GM19455 (cell line): ENCODE results near the gene MOV10.
A peak's percentile ranks its signal among the peaks of the same experiment; 100 is the strongest.
"Not testable (repeated sequence)": the region's sequence is repeated elsewhere in the genome, so short reads cannot be mapped to it uniquely, and the experiment has no call there.

Experiments
- ATAC-seq: cut with Tn5 transposase; IDR thresholded peaks from one replicate; pipeline ENCODE4 v1.9.1; 2021; ENCODE audit not compliant: unreplicated experiment

The MOV10 gene

GRCh38 chr1:112711670-112712069 is 37.2 kb downstream of the MOV10 start:
- no peak for ATAC-seq

DNA sequence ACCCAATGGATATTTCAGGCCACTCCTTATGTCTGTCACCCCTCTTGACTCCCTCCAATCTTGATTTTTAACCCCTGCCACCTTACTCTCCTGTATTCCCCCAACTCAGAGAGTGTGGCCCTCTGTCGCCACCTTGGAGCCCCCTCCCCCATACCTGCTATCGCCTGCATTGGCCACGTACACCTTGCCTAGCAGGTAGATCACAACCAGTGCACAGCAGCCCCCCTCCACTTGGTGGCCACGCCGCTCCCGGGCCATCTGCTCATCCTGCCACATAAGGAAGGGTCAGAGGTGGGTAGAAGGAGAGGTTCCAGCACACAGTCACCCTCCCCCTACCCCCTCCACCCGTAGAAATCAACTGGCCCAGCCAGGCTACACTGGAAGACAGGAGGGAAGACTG is 37.7 kb downstream of the MOV10 start:
- ATAC-seq: no peak

DNA sequence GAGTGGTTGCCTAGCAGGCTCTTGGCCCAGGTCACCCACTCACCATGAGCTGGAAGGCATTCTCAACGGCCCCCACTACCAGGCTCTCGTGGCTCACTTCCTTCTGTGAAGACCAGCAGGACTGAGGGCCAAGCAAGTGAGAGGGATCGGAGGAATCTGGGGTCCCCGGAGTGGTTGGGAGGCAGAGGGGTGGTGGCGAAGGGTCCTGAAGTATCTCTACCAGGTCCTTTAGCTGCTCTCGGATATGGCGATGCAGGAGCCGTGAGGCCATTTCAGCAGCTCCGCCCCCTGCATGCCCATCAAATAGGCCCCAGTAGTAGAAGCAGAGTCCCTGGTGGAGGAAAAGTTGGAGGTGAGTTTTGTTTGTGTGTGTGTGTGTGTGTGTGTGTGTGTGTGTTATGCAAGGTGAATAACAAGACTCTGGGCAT is 38.3 kb downstream of the MOV10 start:
- ATAC-seq: no peak

DNA sequence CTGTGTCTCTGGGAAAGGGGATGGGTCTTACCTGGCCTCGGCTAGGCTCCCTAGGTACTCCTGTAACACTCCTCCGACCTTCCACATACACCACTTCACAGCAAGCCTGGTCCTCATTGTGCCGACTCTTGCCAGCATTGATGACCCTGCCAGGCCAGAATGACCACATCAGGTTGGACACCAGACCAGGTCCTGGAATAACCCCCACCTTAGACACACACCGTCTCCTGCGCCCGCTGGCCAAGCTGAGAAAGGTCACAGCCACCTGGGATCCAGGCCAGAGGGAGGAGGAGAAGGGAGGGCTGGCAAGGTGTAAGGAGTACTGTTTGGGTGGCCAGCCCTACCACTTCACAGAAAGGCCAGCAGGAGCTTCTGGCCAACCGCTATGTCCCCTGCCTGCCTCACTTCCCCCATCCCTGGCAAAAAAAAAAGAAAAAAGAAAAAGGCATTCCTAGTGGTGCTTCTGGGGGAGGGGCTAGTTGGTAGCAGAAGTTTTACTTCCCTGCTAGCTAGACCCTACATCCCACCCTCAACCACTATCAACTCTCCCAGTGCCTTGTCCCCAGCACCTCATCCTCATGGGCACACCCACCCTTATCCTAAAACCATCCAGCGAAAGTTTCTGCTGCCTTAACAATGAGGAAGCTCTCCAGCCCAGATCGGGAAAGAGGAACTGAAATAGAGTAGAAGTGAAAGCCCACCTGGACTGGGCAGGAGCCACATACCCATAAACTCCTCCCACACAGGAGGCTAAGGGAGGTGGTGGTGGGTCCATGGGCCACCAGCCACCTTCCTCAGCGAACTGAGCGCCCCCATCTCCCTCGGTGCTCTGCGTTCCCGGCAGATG is 39.2 kb downstream of the MOV10 start:
- ATAC-seq: no peak

- peak; percentile 9 for ATAC-seq
Measured at GRCh38 chr1:112714313-112715263, 40.1 kb downstream of the MOV10 start.

GRCh38 chr1:112715264-112716053 is 41.0 kb downstream of the MOV10 start, which contains the start of gene PPM1J:
Gene PPM1J (minus strand): TSS chr1:112715332. CDS start chr1:112715301, 31 bp downstream.
- peak; percentile 83 for ATAC-seq

GRCh38 chr1:112716133-112716720 is 41.8 kb downstream of the MOV10 start:
- no peak for ATAC-seq

- ATAC-seq: no peak
Measured at GRCh38 chr1:112717263-112717873, 42.9 kb downstream of the MOV10 start.

GRCh38 chr1:112718691-112719418 is 44.4 kb downstream of the MOV10 start:
- ATAC-seq: no peak

DNA sequence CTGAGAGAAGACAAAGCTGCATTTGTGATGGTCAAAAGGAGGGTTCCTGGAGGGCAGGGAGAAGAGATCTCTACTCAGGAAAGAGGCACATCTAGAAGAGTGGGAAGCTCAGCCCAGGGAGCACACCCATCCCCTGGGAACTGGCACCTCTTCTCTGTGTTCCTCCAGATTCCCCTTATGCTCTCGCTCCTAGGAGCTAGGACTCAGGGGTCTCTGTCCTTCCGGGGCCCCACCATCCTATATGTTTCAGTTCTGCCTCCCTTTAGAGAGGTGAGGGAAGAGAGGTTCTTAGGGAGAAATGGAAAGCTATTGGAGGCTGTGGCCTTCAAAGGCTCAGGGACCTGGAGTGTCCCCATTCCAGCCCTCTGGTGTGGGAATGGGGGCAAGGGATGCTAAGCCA is 45.2 kb downstream of the MOV10 start:
- no peak for ATAC-seq

GRCh38 chr1:112720800-112721199 is 46.3 kb downstream of the MOV10 start:
- no peak for ATAC-seq

- ATAC-seq: not testable (repeated sequence)
Measured at GRCh38 chr1:112721294-112721693, 46.8 kb downstream of the MOV10 start.

GRCh38 chr1:112721966-112722524 is 47.6 kb downstream of the MOV10 start:
- ATAC-seq: no peak

DNA sequence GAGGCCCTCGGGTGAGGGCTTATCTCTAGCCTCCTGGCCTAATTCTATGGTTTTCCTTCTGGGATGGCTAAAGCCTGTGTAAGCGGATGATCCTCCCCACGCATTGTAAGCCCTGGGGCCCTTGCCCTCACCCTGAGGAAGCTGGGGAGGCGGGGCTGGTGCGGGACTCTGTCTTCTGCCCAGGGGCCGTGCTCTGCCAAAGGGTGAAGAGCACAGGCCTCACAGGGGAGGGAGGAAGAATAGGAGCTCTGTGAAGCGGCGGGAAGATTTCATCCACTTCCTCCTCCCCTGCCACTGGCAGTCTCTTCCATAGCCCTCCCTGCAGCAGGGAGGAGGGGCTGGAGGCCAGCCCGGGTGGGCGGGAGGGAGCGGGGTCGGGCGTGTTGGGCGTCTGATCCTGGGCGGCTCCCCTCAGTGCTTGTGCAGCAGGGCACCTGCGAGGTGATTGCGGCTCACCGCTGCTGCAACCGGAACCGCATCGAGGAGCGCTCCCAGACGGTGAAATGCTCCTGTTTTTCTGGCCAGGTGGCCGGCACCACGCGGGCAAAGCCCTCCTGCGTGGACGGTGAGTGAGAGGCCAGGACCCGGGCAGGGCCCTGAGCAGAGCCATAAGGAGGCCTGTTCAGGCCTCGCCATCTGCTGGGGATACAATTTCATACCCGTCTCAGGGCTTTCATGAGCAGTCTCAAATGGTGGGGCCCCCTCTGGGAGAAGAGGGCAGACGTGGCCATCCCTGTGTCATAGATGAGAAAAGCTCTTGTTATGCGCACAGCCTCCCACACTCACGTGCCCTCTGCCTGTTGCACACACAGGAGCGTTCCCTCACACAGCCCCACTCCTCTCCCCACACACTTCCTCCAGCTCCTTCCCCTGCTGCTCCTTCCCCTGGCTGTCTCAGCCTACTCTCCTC is 48.4 kb downstream of the MOV10 start:
- ATAC-seq: no peak

- no peak for ATAC-seq
Measured at GRCh38 chr1:112723511-112723839, 49.0 kb downstream of the MOV10 start.

DNA sequence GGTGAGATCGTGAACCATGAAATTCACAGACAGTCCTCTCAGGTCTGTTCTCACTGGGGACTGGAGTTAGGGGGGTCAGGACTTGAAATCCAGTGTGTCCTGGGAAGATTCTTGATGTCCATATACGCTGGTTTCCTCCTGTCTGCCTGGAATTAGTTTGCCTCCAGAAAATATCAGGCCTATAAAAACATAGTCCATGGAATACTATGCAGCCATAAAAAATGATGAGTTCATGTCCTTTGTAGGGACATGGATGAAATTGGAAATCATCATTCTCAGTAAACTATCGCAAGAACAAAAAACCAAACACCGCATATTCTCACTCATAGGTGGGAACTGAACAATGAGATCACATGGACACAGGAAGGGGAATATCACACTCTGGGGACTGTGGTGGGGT is 49.8 kb downstream of the MOV10 start:
- not testable (repeated sequence) for ATAC-seq

- no peak for ATAC-seq
Measured at GRCh38 chr1:112727716-112728115, 53.3 kb downstream of the MOV10 start.

GRCh38 chr1:112728306-112728971 is 54.0 kb downstream of the MOV10 start:
- not testable (repeated sequence) for ATAC-seq
